Activated naive CD8-positive, alpha-beta T cell treated with anti-CD3 and anti-CD28 coated beads, Interleukin-2, amount 50 U/mL, for 16 hours (primary cell): ENCODE measurements around the gene DAZL.

ENCODE experiments used
- DNase-seq: peaks from one replicate; pipeline ENCODE4 v3.0.0-alpha.2; 2020; ENCODE audit warnings: low read depth, low spot score

Gene DAZL

DNA sequence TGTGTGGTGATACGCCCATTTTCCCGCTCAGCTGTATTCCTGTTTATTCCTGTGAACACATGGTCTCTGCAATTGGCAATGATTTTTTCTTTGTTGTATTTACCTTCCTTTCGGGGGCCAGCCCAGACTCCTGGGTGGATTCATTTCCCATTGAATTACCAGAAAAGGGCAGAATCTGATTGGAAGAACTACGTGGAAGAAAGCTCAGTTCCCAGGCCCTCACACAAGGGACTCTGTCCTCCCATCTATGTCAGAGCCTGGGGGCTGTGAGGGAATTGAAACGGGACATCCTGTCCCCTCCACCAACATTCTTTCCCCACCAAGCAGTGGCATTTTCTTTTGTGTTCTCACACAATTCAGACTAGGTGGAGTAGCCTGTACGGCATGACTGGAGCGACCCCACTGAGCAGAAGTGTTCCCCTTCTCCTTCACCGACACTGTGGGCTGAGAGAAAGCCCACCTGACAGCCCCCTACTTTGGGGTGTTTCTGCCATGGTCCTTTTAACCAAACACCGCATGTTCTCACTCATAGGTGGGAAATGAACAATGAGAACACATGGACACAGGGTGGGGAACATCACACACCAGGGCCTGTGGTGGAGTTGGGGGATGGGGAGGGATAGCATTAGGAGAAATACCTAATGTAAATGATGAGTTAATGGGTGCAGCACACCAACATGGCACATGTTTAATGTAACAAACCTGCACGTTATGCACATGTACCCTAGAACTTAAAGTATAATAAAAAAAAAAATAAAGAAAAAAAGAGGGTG lies 59.6 kb downstream of the DAZL start:
- no peak for DNase-seq

- no peak for DNase-seq
Observed at GRCh38 chr3:16543242-16543864, 61.9 kb downstream of the DAZL start.

DNA sequence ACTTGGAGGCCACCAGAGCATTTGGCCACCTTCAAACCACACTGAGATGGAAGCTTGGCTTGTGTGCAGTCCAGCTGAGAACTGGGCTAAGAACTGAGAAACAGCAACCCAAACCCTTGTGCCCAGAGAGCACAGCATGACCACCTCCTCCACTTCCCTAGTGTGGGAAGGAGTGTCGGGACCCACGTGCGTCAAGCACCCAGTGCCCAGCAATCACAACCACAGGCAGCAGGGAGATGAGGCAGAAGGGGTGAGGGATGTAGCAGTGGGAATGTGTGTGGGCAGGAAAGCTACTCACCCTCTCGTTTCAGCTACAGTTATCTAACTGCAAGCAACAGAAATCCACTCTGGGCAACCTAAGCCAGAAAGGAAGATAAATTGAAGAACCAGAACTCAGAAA lies 66.7 kb downstream of the DAZL start:
- DNase-seq, result no peak

DNA sequence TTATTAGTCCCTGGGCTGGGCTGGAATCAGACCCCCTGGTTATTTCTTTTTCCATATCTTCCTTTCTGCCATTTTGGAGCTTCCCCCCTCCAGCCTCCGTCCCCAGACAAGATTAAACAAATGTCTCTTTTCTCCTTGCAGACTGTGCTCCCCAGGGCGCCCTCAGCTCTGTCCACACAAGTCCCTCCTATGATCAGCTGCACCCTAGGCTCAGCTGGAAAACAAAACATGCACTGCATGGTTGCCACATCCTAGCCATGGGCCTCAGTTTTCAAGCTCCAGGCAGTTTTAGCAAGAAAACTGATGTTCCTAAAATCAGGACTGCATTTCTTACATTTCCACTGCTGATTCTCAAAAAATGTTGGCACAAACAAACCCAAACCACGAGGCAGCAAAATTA lies 68.2 kb downstream of the DAZL start:
- DNase-seq, result no peak
